ENCODE measurements around the gene ARIH2.
A peak's percentile ranks its signal among the peaks of the same experiment; 100 is the strongest.

ARIH2 gene

GRCh38 chr3:49005303-49005680, 86.7 kb downstream of the ARIH2 start:
- no peak overlapping the region for H3K4me2 ChIP-seq (ENCODE audit: low read length)
- H3K4me3 ChIP-seq (ENCODE audit: low read length), result no peak overlapping the region
- DNase-seq, result no peak
- H3K27me3 ChIP-seq (ENCODE audit: insufficient read depth, low read length, poor library complexity), result no peaks in the 10 kb centered on the region
- H4K5ac ChIP-seq (ENCODE audit: low read length), result no peak overlapping the region
- H3K79me2 ChIP-seq (ENCODE audit: control insufficient read depth, insufficient read depth, low read length), result peaks cover 21% of the 10 kb centered on the region
- WGBS (ENCODE audit: extremely low coverage, insufficient coverage, low lambda C conversion rate), result no CpG with 5 or more reads among the region's 3 CpGs
- H3K56ac ChIP-seq (ENCODE audit: low read length), result no peak overlapping the region
- H2BK15ac ChIP-seq (replicated peaks; ENCODE audit: low read depth), result no peak overlapping the region
- no peaks in the 10 kb centered on the region for H3K36me3 ChIP-seq (ENCODE audit: control insufficient read depth, insufficient read depth, low read length)
- H3K9ac ChIP-seq (ENCODE audit: low read length), result no peak overlapping the region
- no peak overlapping the region for H2BK120ac ChIP-seq (ENCODE audit: low read depth, low read length)
- H3K79me1 ChIP-seq (ENCODE audit: low read length), result peaks cover 9% of the 10 kb centered on the region
- H3K4ac ChIP-seq (ENCODE audit: low read depth, low read length), result no peak overlapping the region
- H2AK5ac ChIP-seq (ENCODE audit: low read length), result no peak overlapping the region
- H3K23ac ChIP-seq (ENCODE audit: low read length), result no peak overlapping the region
- H3K4me1 ChIP-seq (ENCODE audit: control insufficient read depth, low read depth, low read length), result peaks cover 5% of the 10 kb centered on the region
- H4K8ac ChIP-seq (ENCODE audit: low read depth, low read length), result no peak overlapping the region
- H2BK5ac ChIP-seq (ENCODE audit: low read length), result no peak overlapping the region
- H3K18ac ChIP-seq (ENCODE audit: low read length), result no peak overlapping the region
- no peak overlapping the region for H3K27ac ChIP-seq (ENCODE audit: low read depth, low read length)

GRCh38 chr3:49005998-49006397, 87.4 kb downstream of the ARIH2 start:
- no peak overlapping the region for H3K4ac ChIP-seq (ENCODE audit: low read depth, low read length)
- no peak overlapping the region for H3K23ac ChIP-seq (ENCODE audit: low read length)
- no peak overlapping the region for H4K5ac ChIP-seq (ENCODE audit: low read length)
- no peak overlapping the region for H3K9ac ChIP-seq (ENCODE audit: low read length)
- peaks cover 9% of the 10 kb centered on the region for H3K79me1 ChIP-seq (ENCODE audit: low read length)
- no peak for DNase-seq
- no peak overlapping the region for H2BK5ac ChIP-seq (ENCODE audit: low read length)
- no peak overlapping the region for H2BK15ac ChIP-seq (replicated peaks; ENCODE audit: low read depth)
- H3K4me1 ChIP-seq (ENCODE audit: control insufficient read depth, low read depth, low read length), result peaks cover 5% of the 10 kb centered on the region
- H3K4me3 ChIP-seq (ENCODE audit: low read length), result no peak overlapping the region
- WGBS (ENCODE audit: extremely low coverage, insufficient coverage, low lambda C conversion rate), result no CpG with 5 or more reads among the region's 5 CpGs
- peaks cover 21% of the 10 kb centered on the region for H3K79me2 ChIP-seq (ENCODE audit: control insufficient read depth, insufficient read depth, low read length)
- no peak overlapping the region for H3K27ac ChIP-seq (ENCODE audit: low read depth, low read length)
- H2BK120ac ChIP-seq (ENCODE audit: low read depth, low read length), result no peak overlapping the region
- no peaks in the 10 kb centered on the region for H3K36me3 ChIP-seq (ENCODE audit: control insufficient read depth, insufficient read depth, low read length)
- H3K27me3 ChIP-seq (ENCODE audit: insufficient read depth, low read length, poor library complexity), result no peaks in the 10 kb centered on the region
- H3K56ac ChIP-seq (ENCODE audit: low read length), result no peak overlapping the region
- H4K8ac ChIP-seq (ENCODE audit: low read depth, low read length), result no peak overlapping the region
- H3K4me2 ChIP-seq (ENCODE audit: low read length), result no peak overlapping the region
- no peak overlapping the region for H3K18ac ChIP-seq (ENCODE audit: low read length)
- no peak overlapping the region for H2AK5ac ChIP-seq (ENCODE audit: low read length)

- peaks cover 9% of the 10 kb centered on the region for H3K79me1 ChIP-seq (ENCODE audit: low read length)
- no CpG with 5 or more reads among the region's 32 CpGs for WGBS (ENCODE audit: extremely low coverage, insufficient coverage, low lambda C conversion rate)
- H3K4me1 ChIP-seq (ENCODE audit: control insufficient read depth, low read depth, low read length), result peaks cover 5% of the 10 kb centered on the region
- H3K18ac ChIP-seq (ENCODE audit: low read length), result no peak overlapping the region
- H3K23ac ChIP-seq (ENCODE audit: low read length), result no peak overlapping the region
- H2BK15ac ChIP-seq (replicated peaks; ENCODE audit: low read depth), result no peak overlapping the region
- peak overlapping the region; percentile 88 for H3K56ac ChIP-seq (ENCODE audit: low read length)
- no peak overlapping the region for H4K5ac ChIP-seq (ENCODE audit: low read length)
- H2BK120ac ChIP-seq (ENCODE audit: low read depth, low read length), result no peak overlapping the region
- no peak overlapping the region for H2BK5ac ChIP-seq (ENCODE audit: low read length)
- no peak overlapping the region for H2AK5ac ChIP-seq (ENCODE audit: low read length)
- H4K8ac ChIP-seq (ENCODE audit: low read depth, low read length), result no peak overlapping the region
- peak overlapping the region; percentile 25 for H3K4ac ChIP-seq (ENCODE audit: low read depth, low read length)
- peak overlapping the region; percentile 53 for H3K4me3 ChIP-seq (ENCODE audit: low read length)
- no peak overlapping the region for H3K27ac ChIP-seq (ENCODE audit: low read depth, low read length)
- no peak for DNase-seq
- peak overlapping the region; percentile 88 for H3K4me2 ChIP-seq (ENCODE audit: low read length)
- peak overlapping the region; percentile 85 for H3K9ac ChIP-seq (ENCODE audit: low read length)
- no peaks in the 10 kb centered on the region for H3K27me3 ChIP-seq (ENCODE audit: insufficient read depth, low read length, poor library complexity)
- H3K36me3 ChIP-seq (ENCODE audit: control insufficient read depth, insufficient read depth, low read length), result no peaks in the 10 kb centered on the region
- H3K79me2 ChIP-seq (ENCODE audit: control insufficient read depth, insufficient read depth, low read length), result peaks cover 24% of the 10 kb centered on the region
These were observed 87.9 kb downstream of the ARIH2 start for GRCh38 chr3:49006408-49007067.

- H3K27ac ChIP-seq (ENCODE audit: low read depth, low read length), result peak within 1 kb of the TSS; percentile 47
- peaks cover 5% of the 10 kb centered on the region for H3K4me1 ChIP-seq (ENCODE audit: control insufficient read depth, low read depth, low read length)
- H2BK15ac ChIP-seq (replicated peaks; ENCODE audit: low read depth), result no peak within 1 kb of the TSS
- H3K36me3 ChIP-seq (ENCODE audit: control insufficient read depth, insufficient read depth, low read length), result peaks cover 5% of the 10 kb centered on the region
- no peak within 1 kb of the TSS for H4K8ac ChIP-seq (ENCODE audit: low read depth, low read length)
- H3K18ac ChIP-seq (ENCODE audit: low read length), result peak within 1 kb of the TSS; percentile 47
- WGBS (ENCODE audit: extremely low coverage, insufficient coverage, low lambda C conversion rate), result no CpG with 5 or more reads among the region's 65 CpGs
- no peak within 1 kb of the TSS for H2BK120ac ChIP-seq (ENCODE audit: low read depth, low read length)
- peak within 1 kb of the TSS; percentile 83 for H3K4me3 ChIP-seq (ENCODE audit: low read length)
- no peak within 1 kb of the TSS for H2AK5ac ChIP-seq (ENCODE audit: low read length)
- peak within 1 kb of the TSS; percentile 84 for H3K4ac ChIP-seq (ENCODE audit: low read depth, low read length)
- peak within 1 kb of the TSS; percentile 94 for H2BK5ac ChIP-seq (ENCODE audit: low read length)
- peaks cover 30% of the 10 kb centered on the region for H3K79me2 ChIP-seq (ENCODE audit: control insufficient read depth, insufficient read depth, low read length)
- peaks cover 11% of the 10 kb centered on the region for H3K79me1 ChIP-seq (ENCODE audit: low read length)
- H3K23ac ChIP-seq (ENCODE audit: low read length), result peak within 1 kb of the TSS; percentile 59
- no peaks in the 10 kb centered on the region for H3K27me3 ChIP-seq (ENCODE audit: insufficient read depth, low read length, poor library complexity)
- H3K4me2 ChIP-seq (ENCODE audit: low read length), result peak within 1 kb of the TSS; percentile 90
- H4K5ac ChIP-seq (ENCODE audit: low read length), result no peak within 1 kb of the TSS
- peak; percentile 99 for DNase-seq
- H3K9ac ChIP-seq (ENCODE audit: low read length), result peak within 1 kb of the TSS; percentile 96
- H3K56ac ChIP-seq (ENCODE audit: low read length), result peak within 1 kb of the TSS; percentile 95
These were observed 88.6 kb downstream of the ARIH2 start, which contains the start of gene WDR6 for GRCh38 chr3:49007068-49007770. Gene WDR6, plus strand, starts transcription at chr3:49007391. Its CDS starts 41 bp downstream, at chr3:49007432.

- Histone ChIP-seq H3K9ac (ENCODE audit: low read length) (peak overlapping the region; percentile 96), H3K27ac (ENCODE audit: low read depth, low read length) (no peak overlapping the region), H2AK5ac (ENCODE audit: low read length) (no peak overlapping the region), H3K4me3 (ENCODE audit: low read length) (peak overlapping the region; percentile 83), H3K56ac (ENCODE audit: low read length) (peak overlapping the region; percentile 95), H3K36me3 (ENCODE audit: control insufficient read depth, insufficient read depth, low read length) (peaks cover 7% of the 10 kb centered on the region), H3K79me2 (ENCODE audit: control insufficient read depth, insufficient read depth, low read length) (peaks cover 36% of the 10 kb centered on the region), H3K79me1 (ENCODE audit: low read length) (peaks cover 16% of the 10 kb centered on the region), H3K23ac (ENCODE audit: low read length) (no peak overlapping the region), H3K18ac (ENCODE audit: low read length) (peak overlapping the region; percentile 47), H2BK5ac (ENCODE audit: low read length) (peak overlapping the region; percentile 94), H4K8ac (ENCODE audit: low read depth, low read length) (no peak overlapping the region), H3K4me1 (ENCODE audit: control insufficient read depth, low read depth, low read length) (peaks cover 5% of the 10 kb centered on the region), H3K27me3 (ENCODE audit: insufficient read depth, low read length, poor library complexity) (no peaks in the 10 kb centered on the region), H4K5ac (ENCODE audit: low read length) (no peak overlapping the region), H3K4me2 (ENCODE audit: low read length) (peak overlapping the region; percentile 90), H2BK120ac (ENCODE audit: low read depth, low read length) (no peak overlapping the region), H2BK15ac (replicated peaks; ENCODE audit: low read depth) (no peak overlapping the region), H3K4ac (ENCODE audit: low read depth, low read length) (peak overlapping the region; percentile 84)
- peak; percentile 94 for DNase-seq
- WGBS (ENCODE audit: extremely low coverage, insufficient coverage, low lambda C conversion rate), result no CpG with 5 or more reads among the region's 41 CpGs
These were observed 89.3 kb downstream of the ARIH2 start for GRCh38 chr3:49007771-49008528.
